Thoracic aorta (tissue), 2 donors: ENCODE results near the gene TSEN2. TPM values are rescaled to one million over a fixed set of nuclear protein-coding genes. Genes with fewer than 3 reads are reported as not detected.
A peak's percentile ranks its signal among the peaks of the same experiment; 100 is the strongest.

Experiments used
- ATAC-seq: fragments of 150-250 bp; one replicate; pipeline ENCODE4 v1.8.0; 2017; ENCODE audit warnings: low read depth; ENCODE audit not compliant: insufficient number of reproducible peaks, low FRiP score
- DNase-seq: peaks from one replicate; pipeline ENCODE4 v3.0.0-alpha.2; 2020; ENCODE audit warnings: low spot score
- H3K27ac ChIP-seq, 2 donors: fragments of 200-600 bp; sonication (generic); 1 replicate in 1 of 2; 2 replicates in 1 of 2; pipeline ENCODE4 v1.5.1; 2016; ENCODE audit warnings: mild to moderate bottlenecking in 2 of 2, moderate library complexity in 2 of 2
- H3K27me3 ChIP-seq: fragments of 200-600 bp; sonication (generic); replicated peaks from 2 replicates; pipeline ENCODE4 v1.6.0; 2016; ENCODE audit warnings: mild to moderate bottlenecking; ENCODE audit not compliant: insufficient read depth
- H3K36me3 ChIP-seq: fragments of 200-600 bp; sonication (generic); one replicate; pipeline ENCODE4 v1.5.1; 2016
- H3K4me1 ChIP-seq, 2 donors: fragments of 200-600 bp; sonication (generic); 1 replicate in 1 of 2; 2 replicates in 1 of 2; pipeline versions ENCODE4 v1.5.1 to v1.6.0; 2016; ENCODE audit warnings: low read depth in 2 of 2, mild to moderate bottlenecking in 1 of 2; ENCODE audit not compliant: control insufficient read depth in 1 of 2
- H3K4me3 ChIP-seq: fragments of 200-600 bp; sonication (generic); 2 replicates; pipeline ENCODE4 v1.5.1; 2016; ENCODE audit warnings: mild to moderate bottlenecking
- H3K9me3 ChIP-seq: fragments of 200-600 bp; sonication (generic); 2 replicates; pipeline ENCODE4 v1.5.1; 2016
- CTCF ChIP-seq: fragments of 200-600 bp; sonication (generic); IDR thresholded peaks from one replicate; pipeline ENCODE4 v1.5.1; 2019; ENCODE audit warnings: antibody characterized with exemption
- total RNA-seq, 2 donors: library from RNA; depleted of rRNA; stranded (reverse); fragments of >200 nt; gene quantifications; one replicate each; pipeline versions ENCODE4 v1.1.0 to v1.2.3, GENCODE V29; 2016

TSEN2 gene
- total RNA-seq, 2 donors from 2014 or later: 17.8 to 31.5 TPM

- Histone ChIP-seq H3K9me3 (peaks cover under 1% of the 10 kb centered on the region), H3K36me3 (no peaks in the 10 kb centered on the region), H3K27me3 (no peaks in the 10 kb centered on the region), H3K4me3 (no peak overlapping the region), H3K27ac (peak overlapping the region in 1 of 2 donors; percentile 11), H3K4me1 (peaks cover 17 to 43% of the 10 kb centered on the region in 2 donors)
- ATAC-seq: no peak
- TF ChIP-seq CTCF: no peak
- no peak for DNase-seq
These were observed 77.1 kb downstream of the TSEN2 start for GRCh38 chr3:12561397-12561796.

- H3K4me1 ChIP-seq: peaks cover 17 to 43% of the 10 kb centered on the region in 2 donors
- no peak for DNase-seq
- no peaks in the 10 kb centered on the region for H3K27me3 ChIP-seq
- no peak overlapping the region for H3K4me3 ChIP-seq
- peaks cover 3% of the 10 kb centered on the region for H3K9me3 ChIP-seq
- no peak overlapping the region for H3K27ac ChIP-seq
- no peak for ATAC-seq
- no peaks in the 10 kb centered on the region for H3K36me3 ChIP-seq
- TF ChIP-seq CTCF: no peak
These were observed 78.2 kb downstream of the TSEN2 start for GRCh38 chr3:12562451-12562850.

GRCh38 chr3:12566976-12567375 lies 82.7 kb downstream of the TSEN2 start:
- no peak for ATAC-seq

DNA sequence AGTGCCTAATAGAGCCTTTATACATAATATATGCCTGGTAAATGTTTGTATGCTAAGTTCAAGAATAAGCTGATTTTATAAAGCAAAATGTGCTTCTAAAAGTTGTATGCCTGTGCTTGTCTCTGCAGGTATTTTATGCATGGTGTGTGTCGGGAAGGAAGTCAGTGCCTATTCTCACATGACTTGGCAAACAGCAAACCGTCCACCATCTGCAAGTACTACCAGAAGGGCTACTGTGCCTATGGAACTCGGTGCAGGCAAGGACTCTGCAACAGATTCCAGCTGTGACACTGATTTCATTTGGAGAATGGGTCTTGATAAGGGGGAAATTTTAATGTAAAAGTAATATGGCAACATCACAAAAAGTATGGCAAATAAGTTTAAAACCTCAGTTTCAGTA lies 84.5 kb downstream of the TSEN2 start:
- no peak for TF ChIP-seq CTCF
- Histone ChIP-seq H3K36me3 (peaks cover 37% of the 10 kb centered on the region), H3K9me3 (peaks cover 3% of the 10 kb centered on the region), H3K4me1 (no peaks in the 10 kb centered on the region), H3K27me3 (no peaks in the 10 kb centered on the region), H3K27ac (no peak overlapping the region), H3K4me3 (no peak overlapping the region)
- DNase-seq (no peak), ATAC-seq (no peak)

More at GRCh38 chr3:12566976-12567375, 82.7 kb downstream of the TSEN2 start:
- no peak for DNase-seq
- peaks cover 20% of the 10 kb centered on the region for H3K36me3 ChIP-seq
- no peak overlapping the region for H3K4me3 ChIP-seq
- H3K9me3 ChIP-seq: peaks cover 3% of the 10 kb centered on the region
- peaks cover 3 to 7% of the 10 kb centered on the region in 2 donors for H3K4me1 ChIP-seq
- TF ChIP-seq CTCF: no peak
- no peaks in the 10 kb centered on the region for H3K27me3 ChIP-seq
- H3K27ac ChIP-seq: no peak overlapping the region

GRCh38 chr3:12569836-12570235 lies 85.6 kb downstream of the TSEN2 start:
- TF ChIP-seq CTCF: no peak
- no peak for DNase-seq
- no peak overlapping the region for H3K27ac ChIP-seq
- peaks cover 48% of the 10 kb centered on the region for H3K36me3 ChIP-seq
- no peak overlapping the region for H3K4me3 ChIP-seq
- H3K9me3 ChIP-seq: peaks cover 3% of the 10 kb centered on the region
- H3K4me1 ChIP-seq: no peaks in the 10 kb centered on the region
- no peaks in the 10 kb centered on the region for H3K27me3 ChIP-seq
- ATAC-seq: no peak
